ENCODE results near the gene TMEM164.
A peak's percentile ranks its signal among the peaks of the same experiment; 100 is the strongest.

TMEM164 gene

DNA sequence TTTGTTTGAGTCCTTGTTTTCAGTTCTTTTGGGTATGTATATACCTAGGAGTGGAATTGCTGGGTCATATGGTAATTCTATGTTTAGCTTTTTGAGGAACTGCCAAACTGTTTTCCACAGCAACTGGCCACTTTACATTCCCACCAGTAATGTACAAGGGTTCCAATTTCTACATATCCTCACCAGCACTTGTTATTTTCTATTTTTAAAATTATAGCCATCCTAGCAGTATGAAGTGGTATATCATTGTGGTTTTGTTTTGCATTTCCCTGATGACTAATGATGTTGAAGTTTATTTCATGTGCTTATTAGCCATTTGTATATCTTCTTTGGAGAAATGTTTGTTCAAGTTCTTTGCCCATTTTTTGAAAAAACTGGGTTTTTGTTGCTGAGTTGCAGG, 39.6 kb downstream of the TMEM164 start:
- DNase-seq, result no peak

DNA sequence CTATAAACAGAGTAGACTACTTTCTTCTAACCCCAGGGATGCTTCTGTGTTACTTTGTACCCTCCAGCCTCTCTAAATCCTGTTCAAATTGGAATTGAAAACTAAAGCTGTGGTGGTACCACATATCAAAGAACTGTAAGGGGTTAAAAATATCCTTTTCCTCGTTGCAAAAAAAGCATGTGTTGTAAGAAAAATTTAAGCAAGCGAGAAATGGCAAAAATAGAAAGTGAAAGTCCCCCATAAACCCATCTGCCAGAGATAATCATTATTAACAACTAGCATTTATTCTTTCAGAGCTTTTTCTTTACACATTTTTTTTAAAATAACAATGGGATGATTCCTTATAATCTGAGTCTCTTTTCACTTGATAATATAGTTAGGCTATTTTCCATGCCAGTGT, 40.6 kb downstream of the TMEM164 start:
- DNase-seq, result no peak

DNA sequence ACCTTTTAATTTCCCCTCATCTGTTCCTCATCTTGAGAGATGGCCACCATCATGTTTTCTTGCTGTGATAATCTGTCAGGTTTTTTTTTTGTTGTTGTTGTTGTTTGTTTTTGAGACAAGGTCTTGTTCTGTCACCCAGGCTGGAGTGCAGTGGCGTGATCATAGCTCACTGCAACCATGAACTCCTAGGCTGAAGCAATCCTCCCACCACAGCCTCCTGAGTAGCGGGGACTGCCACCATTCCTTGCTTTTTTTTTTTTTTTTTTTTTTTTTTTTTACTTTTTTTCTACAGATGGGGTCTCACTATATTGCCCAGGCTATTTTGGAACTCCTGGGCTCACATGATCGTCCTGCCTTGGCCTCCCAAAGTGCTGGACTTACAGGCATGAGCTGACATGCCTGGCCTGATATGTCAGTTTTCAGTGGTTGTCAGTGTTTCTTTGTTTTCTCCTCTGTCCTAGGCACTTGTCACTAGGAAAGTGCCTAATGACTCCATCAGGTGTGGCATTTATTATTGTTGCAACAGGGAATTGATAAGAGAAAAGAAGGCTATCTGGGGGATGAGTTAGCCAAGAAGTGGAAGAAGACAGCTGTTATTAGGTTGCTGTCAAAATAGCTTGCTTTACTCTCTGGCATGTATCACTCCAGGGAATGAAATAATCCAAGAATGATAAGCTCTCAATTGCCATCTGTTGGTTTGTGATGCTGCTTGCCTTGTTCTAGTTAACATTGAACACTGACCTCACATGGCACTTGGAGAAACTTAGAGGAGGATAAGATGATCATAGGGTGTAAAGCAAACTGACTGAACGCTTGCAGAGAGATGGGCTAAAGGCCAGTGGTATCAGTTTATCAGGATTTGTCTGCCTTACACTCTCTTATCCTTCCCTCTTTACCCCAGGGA, 41.7 kb downstream of the TMEM164 start:
- peak; percentile 81 for DNase-seq

DNA sequence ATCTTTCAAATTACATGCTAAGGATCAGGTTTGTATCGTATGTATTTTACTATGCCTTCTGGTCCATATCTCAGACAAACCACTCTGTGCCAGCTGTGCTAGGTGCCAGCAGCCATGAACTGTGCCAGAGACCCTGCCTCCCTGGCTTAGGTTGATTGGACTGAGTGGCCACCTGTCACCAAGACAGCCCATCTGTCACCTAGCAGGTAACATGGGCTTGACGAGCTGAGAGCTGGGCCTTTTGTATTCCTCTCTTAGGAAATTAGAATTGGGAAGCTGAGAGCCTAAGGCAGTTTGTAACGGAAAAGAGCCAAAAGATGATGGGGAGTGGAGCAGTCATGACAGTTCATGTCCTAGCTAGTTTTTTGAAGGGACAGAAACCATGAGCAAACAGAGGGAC, 42.5 kb downstream of the TMEM164 start:
- peak; percentile 44 for DNase-seq

DNA sequence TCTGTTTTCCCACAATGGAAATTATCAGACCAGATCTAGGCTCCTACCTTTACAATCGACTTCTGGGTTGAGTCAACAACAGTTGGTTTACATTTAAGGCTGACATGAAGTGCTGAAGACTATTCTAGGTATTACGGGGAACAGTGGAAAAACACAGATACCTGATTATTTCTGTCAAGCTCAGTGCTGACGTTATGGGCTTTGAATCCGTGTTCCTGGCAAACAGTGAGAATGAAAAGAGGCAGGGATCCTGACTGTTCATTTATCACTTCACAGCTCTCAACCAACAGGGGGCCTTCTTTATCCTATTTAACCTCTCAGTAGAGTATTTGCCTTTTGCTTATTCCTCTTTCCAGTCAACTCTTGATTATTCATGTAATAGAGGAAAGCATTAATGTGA, 43.1 kb downstream of the TMEM164 start:
- no peak for DNase-seq

DNA sequence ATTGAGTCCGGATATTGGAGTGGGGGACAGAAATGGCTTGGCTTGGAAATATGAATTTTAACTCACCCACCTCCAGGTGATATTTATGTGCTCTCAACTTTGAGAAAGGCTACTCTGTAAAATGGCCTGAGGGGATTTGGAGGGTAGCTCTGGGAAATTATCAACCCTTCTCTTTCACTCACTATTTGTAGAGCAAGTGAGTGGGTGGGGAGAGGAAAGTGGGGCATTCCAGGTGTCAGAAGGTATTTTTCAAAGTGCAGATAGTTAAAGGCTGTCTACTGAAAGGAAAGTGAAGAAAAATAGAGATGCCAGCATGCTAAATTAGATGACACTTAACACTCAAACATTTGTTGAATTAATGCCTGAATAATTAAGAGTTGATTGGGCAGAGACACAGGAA, 44.1 kb downstream of the TMEM164 start:
- DNase-seq, result no peak

DNA sequence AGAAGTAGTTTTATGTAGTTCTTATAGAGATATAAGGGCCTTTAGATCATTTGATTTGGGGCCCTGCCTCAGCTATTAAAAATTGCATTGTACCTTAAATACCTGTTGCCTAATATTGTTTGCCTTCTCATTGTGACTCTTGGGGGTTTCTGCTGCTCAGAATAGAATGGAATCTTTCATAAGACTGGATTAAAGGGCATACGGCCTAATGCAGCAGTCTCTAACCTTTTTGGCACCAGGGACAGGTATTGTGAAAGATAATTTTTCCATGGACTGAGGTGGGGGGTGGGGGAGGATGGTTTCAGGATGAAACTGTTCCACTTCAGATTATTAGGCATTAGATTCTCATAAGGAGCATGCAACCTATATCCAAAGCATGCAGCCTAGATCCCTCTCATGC, 46.2 kb downstream of the TMEM164 start:
- no peak for DNase-seq

DNA sequence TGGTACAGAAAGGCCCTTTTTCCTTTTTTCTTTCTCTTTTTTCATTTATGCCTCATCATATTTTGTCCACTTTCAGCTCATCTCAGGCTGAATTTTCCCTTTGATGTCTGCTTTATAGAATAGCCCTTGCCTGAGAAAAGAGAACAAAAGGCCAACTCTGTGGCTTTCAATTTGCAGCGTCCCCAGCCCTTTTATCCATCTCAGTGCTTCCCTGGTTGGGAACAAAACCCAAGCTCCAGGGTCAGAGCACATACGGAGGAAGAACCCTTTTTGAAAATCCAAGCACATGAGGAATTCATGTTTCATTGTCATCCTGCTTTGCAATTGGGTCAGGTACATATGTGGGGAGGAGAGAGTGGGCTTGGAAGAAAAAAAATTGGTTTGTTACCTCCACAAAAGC, 47.5 kb downstream of the TMEM164 start:
- no peak for DNase-seq

DNA sequence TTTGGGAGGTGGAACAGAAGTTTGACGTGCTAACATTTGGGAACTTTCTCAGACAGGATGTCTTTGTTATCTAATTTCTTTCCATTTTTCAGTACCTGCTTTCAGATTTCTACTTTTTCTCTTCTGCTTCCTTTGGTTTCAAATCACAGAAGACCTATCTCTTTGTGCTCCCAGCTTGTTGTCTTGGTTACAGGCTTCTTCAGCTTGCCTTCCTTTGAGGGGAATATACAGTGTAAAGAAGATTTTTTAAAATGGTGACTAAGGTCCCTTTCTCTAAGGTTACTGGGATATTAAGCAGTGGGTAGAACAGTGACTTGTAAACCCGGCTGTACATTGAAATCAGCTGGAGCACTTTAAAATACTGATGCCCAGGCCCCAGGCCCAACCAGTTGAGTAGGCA, 48.0 kb downstream of the TMEM164 start:
- DNase-seq, result no peak

DNA sequence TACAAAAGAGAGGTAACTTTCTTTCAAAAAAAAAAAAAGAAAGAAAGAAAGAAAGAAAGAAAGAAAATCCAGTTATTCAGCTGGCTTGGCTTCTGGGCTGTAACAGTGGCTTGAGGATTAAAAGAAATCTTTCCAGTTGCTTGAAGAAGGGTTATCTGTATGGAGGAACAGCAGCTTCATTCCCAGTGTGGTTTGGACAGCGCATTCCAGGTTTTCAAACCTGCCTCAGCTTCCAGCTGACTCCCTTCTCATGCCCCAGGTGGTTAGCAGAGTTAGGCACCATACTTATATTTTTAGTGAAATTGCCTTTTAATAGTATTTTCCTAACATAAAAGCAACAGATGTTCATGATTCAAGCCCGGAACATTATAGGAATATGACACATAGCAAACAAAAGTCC, 48.6 kb downstream of the TMEM164 start:
- DNase-seq, result no peak

DNA sequence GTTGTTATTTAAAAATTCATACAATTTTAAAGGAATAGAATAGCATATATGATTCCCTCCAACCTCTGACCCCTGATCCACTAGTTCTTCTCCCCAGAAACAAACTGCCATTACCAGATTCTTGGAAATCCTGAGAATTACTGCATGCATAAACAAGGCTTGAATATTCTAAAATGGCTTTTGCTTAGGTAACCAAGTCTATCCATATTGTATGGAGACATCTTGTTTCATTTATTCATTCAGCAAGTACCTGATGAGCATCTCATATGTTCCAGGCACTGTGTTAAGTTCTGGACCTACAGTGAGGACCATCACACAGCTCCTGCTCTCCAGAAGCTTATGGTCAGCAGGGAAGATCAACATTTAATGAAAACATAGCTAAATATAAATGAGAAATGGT, 49.4 kb downstream of the TMEM164 start:
- no peak for DNase-seq

DNA sequence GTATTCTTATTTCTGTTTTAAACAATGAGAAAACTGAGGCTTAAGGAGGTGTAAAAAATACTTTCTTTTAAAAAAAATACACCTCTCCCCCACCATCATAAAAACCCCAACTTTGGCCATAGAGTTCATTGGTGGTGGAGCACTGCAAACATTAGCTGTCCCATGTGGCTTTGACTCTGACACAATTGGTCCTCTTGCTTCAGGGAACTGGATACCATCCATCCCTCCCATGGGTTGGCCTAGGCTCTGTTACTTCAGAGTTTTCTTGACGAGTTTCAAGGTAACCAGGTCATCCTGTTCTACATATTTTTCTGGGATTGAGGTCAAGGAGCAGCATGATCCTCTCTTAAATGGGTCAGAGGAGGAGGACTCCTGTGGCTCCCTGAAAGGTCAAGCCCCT, 50.5 kb downstream of the TMEM164 start:
- no peak for DNase-seq

DNA sequence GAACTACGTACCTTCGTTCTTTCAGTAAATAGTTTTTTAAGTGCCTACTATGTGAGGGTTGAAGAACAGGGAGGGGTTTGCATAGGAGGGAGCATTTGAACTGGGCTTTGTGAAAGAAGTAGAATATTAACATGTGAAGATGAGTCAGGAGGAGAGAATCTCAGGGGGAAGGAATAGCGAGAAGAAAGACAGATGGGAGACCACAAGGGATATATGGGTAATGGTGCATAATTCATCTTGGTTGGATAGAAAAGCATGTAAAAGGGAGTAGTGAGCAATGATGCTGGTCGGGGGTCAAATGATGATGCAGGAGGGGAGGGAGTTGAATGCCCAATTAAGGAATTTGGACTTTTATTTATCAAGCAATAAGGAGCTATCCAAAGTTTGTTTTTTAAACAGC, 52.7 kb downstream of the TMEM164 start:
- DNase-seq, result no peak

DNA sequence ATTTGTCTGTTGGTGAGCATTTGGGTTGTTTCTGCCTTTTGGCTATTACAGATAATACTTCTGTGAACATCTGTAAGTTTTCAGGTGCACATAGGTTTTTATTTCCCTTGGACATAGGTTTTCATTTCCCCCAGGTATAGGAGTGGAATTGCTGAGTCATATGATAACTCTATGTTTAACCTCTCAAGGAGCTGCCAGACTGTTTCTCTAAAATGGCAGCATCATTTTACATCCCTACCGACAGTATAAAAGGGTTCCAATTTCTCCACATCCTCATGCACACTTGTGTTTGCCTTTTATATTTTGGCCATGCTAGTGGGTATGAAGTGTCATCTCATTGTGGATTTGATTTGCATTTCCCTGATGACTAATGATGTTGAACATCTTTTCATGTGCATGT, 53.5 kb downstream of the TMEM164 start:
- DNase-seq, result no peak

DNA sequence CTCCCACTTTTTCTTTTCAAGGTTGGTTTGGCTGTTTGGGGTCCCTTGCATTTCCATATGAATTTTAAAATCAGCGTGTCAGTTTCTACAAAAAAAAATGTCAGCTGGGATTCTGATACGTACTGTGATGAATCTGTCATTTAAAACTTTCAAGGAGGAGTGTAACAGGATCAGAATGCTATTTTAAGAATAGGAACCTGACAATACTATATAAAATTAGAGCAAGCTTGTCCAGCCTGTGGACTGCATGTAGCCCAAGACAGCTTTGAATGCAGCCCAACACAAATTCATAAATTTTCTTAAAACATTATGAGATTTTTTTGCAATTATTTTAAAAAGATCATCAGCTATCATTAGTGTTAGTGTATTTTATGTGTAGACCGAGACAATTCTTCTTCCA, 56.5 kb downstream of the TMEM164 start:
- DNase-seq, result no peak

DNA sequence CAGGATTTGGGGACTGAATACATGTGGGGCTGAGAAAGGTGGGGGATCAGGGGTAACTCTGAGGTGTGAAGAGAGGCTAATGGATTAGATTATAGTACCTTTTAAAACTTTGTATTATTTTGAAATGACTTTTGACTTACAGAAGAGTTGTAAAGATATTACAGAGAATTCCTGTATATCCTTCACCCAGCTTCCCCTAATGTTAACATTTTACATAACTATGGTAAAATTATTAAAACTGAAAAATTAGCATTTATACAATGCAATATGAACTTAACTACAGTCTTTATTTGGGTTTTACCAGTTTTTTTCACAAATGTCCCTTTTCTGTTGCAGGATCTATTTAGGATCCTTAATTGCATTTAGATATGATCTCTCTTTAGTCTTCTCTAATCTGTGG, 57.4 kb downstream of the TMEM164 start:
- DNase-seq, result no peak

DNA sequence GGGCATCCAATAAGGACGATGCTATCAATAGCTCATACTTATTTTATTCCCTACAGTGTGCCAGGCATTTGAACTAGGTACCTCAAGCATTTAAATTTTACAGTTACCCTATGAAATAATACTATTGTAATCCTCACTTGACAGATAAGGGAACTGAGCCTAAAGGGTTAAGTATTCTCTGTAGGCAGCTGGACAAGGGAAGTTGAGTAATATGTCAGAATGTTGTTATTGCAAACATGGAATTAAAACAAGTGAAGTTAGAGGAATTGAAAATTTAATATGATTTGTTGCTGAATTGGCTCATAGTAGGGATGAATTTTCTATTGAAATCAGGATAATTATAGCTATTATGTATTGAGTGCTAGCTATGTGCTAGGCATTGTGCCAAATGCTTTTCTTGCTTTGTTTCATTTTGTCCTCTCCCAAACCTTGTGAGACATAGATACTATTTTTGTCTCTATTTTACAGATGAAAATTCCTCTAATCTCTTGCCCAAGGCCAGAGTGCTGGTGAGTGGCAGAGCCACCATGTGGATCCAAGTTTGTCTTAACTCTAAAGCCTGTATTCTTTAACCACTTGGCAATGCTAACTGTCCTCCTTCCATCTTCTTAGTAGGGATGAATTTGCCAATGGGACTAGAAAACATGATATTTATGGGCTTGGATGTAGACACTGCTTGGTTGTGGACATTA, 58.1 kb downstream of the TMEM164 start:
- no peak for DNase-seq

DNA sequence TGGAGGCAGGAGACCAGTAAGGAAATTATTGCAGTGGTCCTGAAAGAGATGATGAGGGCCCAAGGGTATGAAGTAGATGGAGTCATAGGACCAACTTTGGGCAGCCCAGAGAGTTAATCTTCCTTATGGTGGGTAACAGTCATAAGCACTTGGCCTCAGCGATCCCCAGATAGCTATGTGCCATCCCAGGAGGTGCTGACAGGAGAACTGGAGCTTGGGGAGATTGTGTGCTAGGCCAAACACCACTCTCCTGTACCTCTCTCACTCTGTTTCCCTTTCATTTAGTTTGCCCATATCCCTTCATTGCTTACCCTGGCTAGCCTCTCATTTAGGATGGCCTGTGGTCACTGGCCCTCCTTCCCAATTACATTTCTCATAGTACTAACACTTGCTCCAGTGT, 60.0 kb downstream of the TMEM164 start:
- no peak for DNase-seq

DNA sequence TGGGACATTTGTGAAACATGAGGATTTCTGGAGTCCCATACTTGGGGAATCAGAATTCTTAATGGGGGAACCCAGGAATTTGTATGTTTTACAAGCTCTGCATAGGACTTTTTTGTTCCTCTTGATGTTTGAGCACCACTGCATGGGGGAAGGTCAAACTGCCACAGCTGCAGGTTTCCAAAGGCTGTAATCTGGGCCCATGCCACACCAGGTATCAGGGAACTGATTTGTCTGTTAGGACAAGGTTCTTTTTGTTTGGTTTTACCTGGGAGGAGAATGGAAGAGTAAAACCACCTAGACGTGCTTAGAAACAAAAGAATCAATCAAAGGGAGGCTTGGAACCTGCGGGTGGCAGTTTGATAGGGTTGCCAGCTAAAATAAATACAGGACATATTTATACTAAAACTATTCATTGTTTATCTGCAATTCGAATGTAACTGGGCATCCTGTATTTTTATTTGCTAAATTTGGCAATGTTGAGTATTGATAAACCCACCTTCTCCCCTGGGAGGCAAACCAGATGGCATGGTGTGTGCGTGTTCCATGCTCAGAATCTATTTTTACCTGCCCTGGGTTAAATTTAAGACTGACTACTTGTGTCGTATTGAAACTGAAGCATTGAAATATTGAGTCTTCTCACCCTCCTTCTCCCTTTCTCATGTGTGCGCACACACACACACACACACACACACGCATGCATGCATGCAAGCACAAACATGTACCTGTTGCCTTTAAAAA, 63.7 kb downstream of the TMEM164 start:
- no peak for DNase-seq

DNA sequence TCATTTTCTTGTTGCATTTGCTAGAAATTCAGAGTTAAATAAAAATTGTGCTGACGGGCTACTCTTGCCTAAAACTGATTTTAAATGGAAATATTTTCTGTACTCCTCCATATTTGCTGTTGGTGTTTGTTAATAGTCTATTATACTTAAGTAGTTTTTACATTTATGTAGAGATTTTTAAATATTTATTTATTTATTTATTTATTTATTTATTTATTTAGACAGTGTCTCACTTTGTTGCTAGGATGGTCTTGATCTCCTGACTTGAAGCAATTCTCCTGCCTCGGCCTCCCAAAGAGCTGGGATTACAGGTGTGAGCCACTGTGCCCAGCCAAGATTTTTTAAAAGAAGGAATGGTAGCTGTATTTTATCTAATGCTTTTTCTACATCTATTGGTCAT, 68.1 kb downstream of the TMEM164 start:
- no peak for DNase-seq

DNA sequence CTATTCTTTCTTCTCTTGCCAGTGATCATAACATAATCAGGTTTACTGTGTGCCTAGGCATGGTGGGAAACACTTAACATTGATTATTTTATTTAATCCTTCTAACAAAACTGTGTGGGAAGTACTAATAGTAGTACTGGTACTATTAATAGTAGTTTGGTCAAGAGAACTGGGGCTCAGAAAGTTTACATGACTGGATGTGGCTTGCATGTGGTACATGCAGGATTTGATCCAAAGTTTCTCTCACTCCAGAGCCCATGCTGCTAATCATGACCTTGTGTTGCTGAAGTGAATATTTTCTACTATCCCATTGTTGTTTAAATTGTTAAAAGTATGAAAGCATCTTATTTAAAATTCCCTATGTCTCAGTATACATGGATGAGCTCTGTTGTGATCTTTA, 78.4 kb downstream of the TMEM164 start:
- DNase-seq, result no peak

DNA sequence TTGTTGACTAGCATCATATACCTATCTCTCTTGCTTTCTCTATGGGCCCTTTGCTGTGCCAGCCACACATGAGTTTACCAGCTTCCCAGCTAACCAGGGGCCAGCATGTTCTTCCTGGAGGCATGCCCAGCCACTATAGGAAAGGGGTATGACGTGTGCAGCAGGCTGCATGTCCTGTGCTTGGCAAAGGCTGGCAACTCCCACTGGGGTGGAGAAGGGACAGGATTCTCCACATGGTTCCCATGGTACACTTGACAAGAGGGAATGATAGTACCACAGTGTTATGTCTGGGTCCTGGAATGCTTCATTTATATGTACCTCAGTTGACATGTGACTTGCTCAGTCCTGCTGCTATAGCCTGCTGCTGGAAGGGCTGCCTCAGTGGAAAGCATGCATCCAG, 78.8 kb downstream of the TMEM164 start:
- no peak for DNase-seq

DNA sequence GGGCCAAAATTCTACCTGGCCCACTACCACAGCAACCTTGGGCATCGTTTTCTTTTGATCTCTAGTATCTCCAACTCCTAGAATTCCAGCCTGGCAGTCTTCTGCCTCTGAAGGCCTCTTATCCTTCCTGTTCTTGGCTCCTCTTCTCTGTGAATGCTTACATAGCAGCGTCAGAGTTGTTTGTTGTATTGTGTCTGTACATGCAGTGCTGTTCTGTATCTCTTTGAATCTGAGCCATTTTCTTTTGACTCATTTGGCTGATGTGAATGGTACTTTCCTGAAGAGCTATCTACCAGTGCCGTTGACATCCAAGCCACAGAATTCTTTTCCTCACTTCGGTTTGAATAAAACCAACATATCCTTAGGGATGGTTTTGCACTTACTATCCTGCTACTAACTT, 79.2 kb downstream of the TMEM164 start:
- no peak for DNase-seq

All from DMS 273 treated with DMSO at 0.1 percent for 48 hours (cell line).